Sigmoid colon (tissue), 3 donors: ENCODE results near the gene C4BPA.

Experiments
- CTCF ChIP-seq, 4 experiments: fragments of 450-650 bp in 3 of 4; fragments of 200-600 bp in 1 of 4; IDR thresholded peaks; one replicate each; pipeline ENCODE4 v1.5.1; 2016 to 2019; ENCODE audit warnings: antibody characterized with exemption in 4 of 4, mild to moderate bottlenecking in 3 of 4, moderate library complexity in 2 of 4
- POLR2A ChIP-seq, 2 donors: fragments of 450-650 bp; IDR thresholded peaks; one replicate each; pipeline ENCODE4 v1.6.1; 2016; ENCODE audit warnings: antibody characterized with exemption in 2 of 2, mild to moderate bottlenecking in 2 of 2, moderate library complexity in 2 of 2

- TF ChIP-seq CTCF (IDR thresholded peaks at IDR 0.05) (no peak), POLR2A (IDR thresholded peaks at IDR 0.05) (no peak)
Observed at GRCh38 chr1:207102146-207102545, 1.9 kb upstream of the C4BPA start.
